ENCODE results near the gene ACTL7A. TPM values are rescaled to one million over a fixed set of nuclear protein-coding genes. Genes with fewer than 3 reads are reported as not detected.
A peak's percentile ranks its signal among the peaks of the same experiment; 100 is the strongest.

ACTL7A gene
- total and polyA plus RNA-seq, 2 experiments from 2014 or later: not detected

GRCh38 chr9:108850293-108850897, 11.7 kb upstream of the ACTL7A start:
- H3K4me1 ChIP-seq (ENCODE audit: insufficient read depth): no peaks in the 10 kb centered on the region
- no peaks in the 10 kb centered on the region for H3K9me3 ChIP-seq (ENCODE audit: low read depth)
- DNase-seq: peak; percentile 42
- no peak overlapping the region for H3K9ac ChIP-seq
- in situ Hi-C loops (cut with MboI): no loop called here
- no peak for TF ChIP-seq EZH2phosphoT487 (IDR thresholded peaks at IDR 0.05; ENCODE audit: insufficient read depth, low read depth)
- no peak for TF ChIP-seq EZH2 (IDR thresholded peaks at IDR 0.05; ENCODE audit: insufficient read depth, poor library complexity, severe bottlenecking)
- H4K20me1 ChIP-seq (ENCODE audit: insufficient read depth): no peaks in the 10 kb centered on the region
- H3K4me2 ChIP-seq (ENCODE audit: unreplicated experiment): no peak overlapping the region
- no peak overlapping the region for H2AFZ ChIP-seq
- no peaks in the 10 kb centered on the region for H3K79me2 ChIP-seq (ENCODE audit: insufficient read depth)
- H3K9me2 ChIP-seq (ENCODE audit: insufficient read depth): no peaks in the 10 kb centered on the region
- no peak overlapping the region for H3K27ac ChIP-seq
- no peaks in the 10 kb centered on the region for H3F3A ChIP-seq (ENCODE audit: insufficient read depth)
- no peak overlapping the region for H3K4me3 ChIP-seq
- no peaks in the 10 kb centered on the region for H3K36me3 ChIP-seq (ENCODE audit: low read depth)
- H3K27me3 ChIP-seq (replicated peaks; ENCODE audit: insufficient read depth): peaks cover 3% of the 10 kb centered on the region; the same call in 1 of the 2 replicates
- 92 to 93% methylated on average over 3 of the region's 3 CpGs for WGBS, 2 experiments (ENCODE audit: low coverage in 1 of 2, low lambda C conversion rate in 2 of 2, missing lambda C conversion rate in 2 of 2)

GRCh38 chr9:108851138-108851537, 10.9 kb upstream of the ACTL7A start:
- Histone ChIP-seq H3F3A (ENCODE audit: insufficient read depth) (no peaks in the 10 kb centered on the region), H3K4me1 (ENCODE audit: insufficient read depth) (no peaks in the 10 kb centered on the region), H3K27ac (no peak overlapping the region), H3K9me3 (ENCODE audit: low read depth) (no peaks in the 10 kb centered on the region), H3K27me3 (replicated peaks; ENCODE audit: insufficient read depth) (peaks cover 3% of the 10 kb centered on the region; the same call in 1 of the 2 replicates), H3K4me2 (ENCODE audit: unreplicated experiment) (no peak overlapping the region), H3K9me2 (ENCODE audit: insufficient read depth) (no peaks in the 10 kb centered on the region), H3K4me3 (no peak overlapping the region), H3K36me3 (ENCODE audit: low read depth) (no peaks in the 10 kb centered on the region), H3K9ac (no peak overlapping the region), H2AFZ (no peak overlapping the region), H4K20me1 (ENCODE audit: insufficient read depth) (no peaks in the 10 kb centered on the region), H3K79me2 (ENCODE audit: insufficient read depth) (no peaks in the 10 kb centered on the region)
- WGBS, 2 experiments (ENCODE audit: low coverage in 1 of 2, low lambda C conversion rate in 2 of 2, missing lambda C conversion rate in 2 of 2): 59 to 62% methylated on average over 3 of the region's 3 CpGs
- TF ChIP-seq EZH2 (IDR thresholded peaks at IDR 0.05; ENCODE audit: insufficient read depth, poor library complexity, severe bottlenecking): no peak
- no peak for TF ChIP-seq EZH2phosphoT487 (IDR thresholded peaks at IDR 0.05; ENCODE audit: insufficient read depth, low read depth)
- in situ Hi-C loops (cut with MboI): no loop called here
- no peak for DNase-seq

GRCh38 chr9:108852079-108852478, 10.0 kb upstream of the ACTL7A start:
- DNase-seq: no peak
- Histone ChIP-seq H3K27ac (no peak overlapping the region), H3K9me2 (ENCODE audit: insufficient read depth) (no peaks in the 10 kb centered on the region), H3K79me2 (ENCODE audit: insufficient read depth) (no peaks in the 10 kb centered on the region), H3K4me3 (no peak overlapping the region), H3F3A (ENCODE audit: insufficient read depth) (no peaks in the 10 kb centered on the region), H3K4me2 (ENCODE audit: unreplicated experiment) (no peak overlapping the region), H4K20me1 (ENCODE audit: insufficient read depth) (no peaks in the 10 kb centered on the region), H3K4me1 (ENCODE audit: insufficient read depth) (no peaks in the 10 kb centered on the region), H3K27me3 (replicated peaks; ENCODE audit: insufficient read depth) (peaks cover 3% of the 10 kb centered on the region; the same call in 1 of the 2 replicates), H3K36me3 (ENCODE audit: low read depth) (no peaks in the 10 kb centered on the region), H2AFZ (no peak overlapping the region), H3K9me3 (ENCODE audit: low read depth) (no peaks in the 10 kb centered on the region), H3K9ac (no peak overlapping the region)
- 2 to 24% methylated on average over 1 of the region's 1 CpG for WGBS, 2 experiments (ENCODE audit: low coverage in 1 of 2, low lambda C conversion rate in 2 of 2, missing lambda C conversion rate in 2 of 2)
- in situ Hi-C loops (cut with MboI): no loop called here
- TF ChIP-seq EZH2 (IDR thresholded peaks at IDR 0.05; ENCODE audit: insufficient read depth, poor library complexity, severe bottlenecking) (no peak), EZH2phosphoT487 (IDR thresholded peaks at IDR 0.05; ENCODE audit: insufficient read depth, low read depth) (no peak)

GRCh38 chr9:108854094-108854493, 8.0 kb upstream of the ACTL7A start:
- H3K4me1 ChIP-seq (ENCODE audit: insufficient read depth): no peaks in the 10 kb centered on the region
- H3K27me3 ChIP-seq (replicated peaks; ENCODE audit: insufficient read depth): peaks cover 3% of the 10 kb centered on the region; the same call in 1 of the 2 replicates
- TF ChIP-seq EZH2phosphoT487 (IDR thresholded peaks at IDR 0.05; ENCODE audit: insufficient read depth, low read depth) (no peak), EZH2 (IDR thresholded peaks at IDR 0.05; ENCODE audit: insufficient read depth, poor library complexity, severe bottlenecking) (no peak)
- H4K20me1 ChIP-seq (ENCODE audit: insufficient read depth): no peaks in the 10 kb centered on the region
- DNase-seq: no peak
- WGBS, 2 experiments (ENCODE audit: low coverage in 1 of 2, low lambda C conversion rate in 2 of 2, missing lambda C conversion rate in 2 of 2): 63 to 85% methylated on average over 3 of the region's 3 CpGs
- no peaks in the 10 kb centered on the region for H3K36me3 ChIP-seq (ENCODE audit: low read depth)
- H3K9me3 ChIP-seq (ENCODE audit: low read depth): no peaks in the 10 kb centered on the region
- in situ Hi-C loops (cut with MboI): no loop called here
- no peak overlapping the region for H3K4me2 ChIP-seq (ENCODE audit: unreplicated experiment)
- no peaks in the 10 kb centered on the region for H3F3A ChIP-seq (ENCODE audit: insufficient read depth)
- no peak overlapping the region for H3K4me3 ChIP-seq
- no peak overlapping the region for H3K27ac ChIP-seq
- H3K79me2 ChIP-seq (ENCODE audit: insufficient read depth): no peaks in the 10 kb centered on the region
- no peak overlapping the region for H2AFZ ChIP-seq
- no peak overlapping the region for H3K9ac ChIP-seq
- no peaks in the 10 kb centered on the region for H3K9me2 ChIP-seq (ENCODE audit: insufficient read depth)

Data from GM23248 (cell line).